HepG2 (cell line): ENCODE measurements around the gene FAM163B. TPM values are rescaled to one million over a fixed set of nuclear protein-coding genes. Genes with fewer than 3 reads are reported as not detected.

ENCODE experiments used
- ATF2 ChIP-seq: sonication (generic); formaldehyde crosslinking; IDR thresholded peaks from 2 replicates; pipeline ENCODE4 v1.4.0; 2020; ENCODE audit warnings: missing genetic modification reagents
- ERF ChIP-seq: IDR thresholded peaks from 2 replicates; pipeline ENCODE4 v1.6.1; 2018; ENCODE audit warnings: missing biosample characterization, missing genetic modification reagents
- JUND ChIP-seq: sonication (generic); formaldehyde crosslinking; IDR thresholded peaks from 2 replicates; pipeline ENCODE4 v1.8.0; 2022; ENCODE audit warnings: mild to moderate bottlenecking, missing genetic modification reagents
- MEIS1 ChIP-seq: sonication (generic); formaldehyde crosslinking; IDR thresholded peaks from 2 replicates; pipeline ENCODE4 v1.9.0; 2021; ENCODE audit warnings: mild to moderate bottlenecking, missing genetic modification reagents, moderate library complexity, borderline replicate concordance
- MLLT10 ChIP-seq: sonication (generic); formaldehyde crosslinking; IDR thresholded peaks from 2 replicates; pipeline ENCODE4 v1.4.0; 2020; ENCODE audit warnings: missing genetic modification reagents
- RBFOX2 ChIP-seq: fragments of 200-400 bp; formaldehyde crosslinking; IDR thresholded peaks from 2 replicates; pipeline ENCODE4 v1.6.1; 2017; ENCODE audit warnings: low read depth, mild to moderate bottlenecking, low read length
- SALL2 ChIP-seq: sonication (generic); formaldehyde crosslinking; IDR thresholded peaks from 2 replicates; pipeline ENCODE4 v1.8.1; 2023; ENCODE audit warnings: mild to moderate bottlenecking, missing genetic modification reagents, inconsistent platforms
- SAP130 ChIP-seq: IDR thresholded peaks from 2 replicates; pipeline ENCODE4 v1.6.1; 2016; ENCODE audit warnings: low read depth
- SIX1 ChIP-seq: sonication (generic); formaldehyde crosslinking; IDR thresholded peaks from 2 replicates; pipeline ENCODE4 v1.4.0; 2020; ENCODE audit warnings: missing genetic modification reagents, borderline replicate concordance
- SIX4 ChIP-seq: sonication (generic); formaldehyde crosslinking; IDR thresholded peaks from 2 replicates; pipeline ENCODE4 v1.4.0; 2020; ENCODE audit warnings: missing genetic modification reagents
- SMAD9 ChIP-seq: sonication (generic); formaldehyde crosslinking; IDR thresholded peaks from 2 replicates; pipeline ENCODE4 v1.5.1; 2020; ENCODE audit warnings: mild to moderate bottlenecking, missing genetic modification reagents
- TBL1XR1 ChIP-seq: fragments of 150-350 bp; IDR thresholded peaks from 2 replicates; pipeline ENCODE4 v1.6.1; 2014; ENCODE audit warnings: borderline replicate concordance, low read length; ENCODE audit not compliant: partially characterized antibody
- ZNF138 ChIP-seq: sonication (generic); formaldehyde crosslinking; IDR thresholded peaks from 2 replicates; pipeline ENCODE4 v1.5.0; 2020; ENCODE audit warnings: mild to moderate bottlenecking, low read depth, missing genetic modification reagents
- ZNF441 ChIP-seq: sonication (generic); formaldehyde crosslinking; IDR thresholded peaks from 2 replicates; pipeline ENCODE4 v1.7.0; 2021; ENCODE audit warnings: missing genetic modification reagents, borderline replicate concordance
- ZNF501 ChIP-seq: sonication (generic); formaldehyde crosslinking; IDR thresholded peaks from 2 replicates; pipeline ENCODE4 v1.5.1; 2020; ENCODE audit warnings: mild to moderate bottlenecking, moderate library complexity, missing genetic modification reagents
- ZNF619 ChIP-seq: sonication (generic); formaldehyde crosslinking; IDR thresholded peaks from 2 replicates; pipeline ENCODE4 v1.4.0; 2020; ENCODE audit warnings: mild to moderate bottlenecking, missing genetic modification reagents
- ZNF646 ChIP-seq: sonication (generic); formaldehyde crosslinking; IDR thresholded peaks from 2 replicates; pipeline ENCODE4 v1.9.0; 2021; ENCODE audit warnings: mild to moderate bottlenecking, missing genetic modification reagents
- ZNF780A ChIP-seq: sonication (generic); formaldehyde crosslinking; IDR thresholded peaks from 2 replicates; pipeline ENCODE4 v1.8.0; 2022; ENCODE audit warnings: mild to moderate bottlenecking, missing genetic modification reagents, moderate library complexity
- ZNF879 ChIP-seq: sonication (generic); formaldehyde crosslinking; IDR thresholded peaks from 2 replicates; pipeline ENCODE4 v1.8.1; 2023; ENCODE audit warnings: missing genetic modification reagents
- polyA plus RNA-seq, 8 experiments: library from polyadenylated mRNA; depleted of rRNA in 3 of 8; stranded (reverse) in 7 of 8; unstranded in 1 of 8; fragments of >200 nt; fragmentation: Illumina TruSeq in 4 of 8; extraction: Trizol in 4 of 8; gene quantifications; 2 replicates each; pipeline versions ENCODE4 v1.2.1 to v1.2.3, GENCODE V29; 2011 to 2016; ENCODE audit warnings: low read depth in 4 of 8, missing spikeins in 1 of 8, mixed read lengths in 1 of 8; ENCODE audit not compliant: insufficient read depth in 1 of 8
- total RNA-seq, 5 experiments: library from RNA; depleted of rRNA; stranded (reverse); fragments of >200 nt; fragmentation: Illumina TruSeq; extraction: Trizol; gene quantifications; 2 replicates each; pipeline ENCODE4 v1.2.3, GENCODE V29; 2016; ENCODE audit warnings: low read depth in 1 of 5
- TF ChIP-seq, protein P1 (sequence below): sonication (generic); formaldehyde crosslinking; IDR thresholded peaks from 2 replicates; pipeline ENCODE4 v1.4.0; 2020; ENCODE audit warnings: missing genetic modification reagents, borderline replicate concordance
- TF ChIP-seq, protein P2 (sequence below): sonication (generic); formaldehyde crosslinking; IDR thresholded peaks from 2 replicates; pipeline ENCODE4 v1.4.0; 2020; ENCODE audit warnings: mild to moderate bottlenecking, missing genetic modification reagents

The FAM163B gene
- total and polyA plus RNA-seq, 2 of the 13 experiments (the other 11 are each of a cell fraction or from before 2014, with no cell fraction given) = not detected

- TF ChIP-seq TBL1XR1 = no peak
- no peak for TF ChIP-seq SIX1
- peak; percentile 40; the same call in 1 of the 2 replicates for TF ChIP-seq SAP130 (CRISPR knock-in tag)
- no peak for TF ChIP-seq MEIS1 (CRISPR knock-in tag)
- TF ChIP-seq ZNF501 (CRISPR knock-in tag) = no peak
- TF ChIP-seq ZNF646 (CRISPR knock-in tag) = no peak
- TF ChIP-seq, protein P1, sequence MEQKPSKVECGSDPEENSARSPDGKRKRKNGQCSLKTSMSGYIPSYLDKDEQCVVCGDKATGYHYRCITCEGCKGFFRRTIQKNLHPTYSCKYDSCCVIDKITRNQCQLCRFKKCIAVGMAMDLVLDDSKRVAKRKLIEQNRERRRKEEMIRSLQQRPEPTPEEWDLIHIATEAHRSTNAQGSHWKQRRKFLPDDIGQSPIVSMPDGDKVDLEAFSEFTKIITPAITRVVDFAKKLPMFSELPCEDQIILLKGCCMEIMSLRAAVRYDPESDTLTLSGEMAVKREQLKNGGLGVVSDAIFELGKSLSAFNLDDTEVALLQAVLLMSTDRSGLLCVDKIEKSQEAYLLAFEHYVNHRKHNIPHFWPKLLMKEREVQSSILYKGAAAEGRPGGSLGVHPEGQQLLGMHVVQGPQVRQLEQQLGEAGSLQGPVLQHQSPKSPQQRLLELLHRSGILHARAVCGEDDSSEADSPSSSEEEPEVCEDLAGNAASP (CRISPR knock-in tag) = peak; percentile 50; the same call in 1 of the 2 replicates
- no peak for TF ChIP-seq ZNF879 (CRISPR knock-in tag)
- TF ChIP-seq, protein P2, sequence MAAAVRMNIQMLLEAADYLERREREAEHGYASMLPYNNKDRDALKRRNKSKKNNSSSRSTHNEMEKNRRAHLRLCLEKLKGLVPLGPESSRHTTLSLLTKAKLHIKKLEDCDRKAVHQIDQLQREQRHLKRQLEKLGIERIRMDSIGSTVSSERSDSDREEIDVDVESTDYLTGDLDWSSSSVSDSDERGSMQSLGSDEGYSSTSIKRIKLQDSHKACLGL = peak; percentile 69; the same call in 1 of the 2 replicates
- TF ChIP-seq ZNF619 (CRISPR knock-in tag) = no peak
- no peak for TF ChIP-seq SMAD9 (CRISPR knock-in tag)
- peak; percentile 79 for TF ChIP-seq ZNF441
- TF ChIP-seq SIX4 (CRISPR knock-in tag) = no peak
- TF ChIP-seq ATF2 (CRISPR knock-in tag) = no peak
- no peak for TF ChIP-seq ZNF138
- TF ChIP-seq MLLT10 (CRISPR knock-in tag) = no peak
- TF ChIP-seq ZNF780A (CRISPR knock-in tag) = no peak
- TF ChIP-seq SALL2 (CRISPR knock-in tag) = peak; percentile 46; the same call in 1 of the 2 replicates
- no peak for TF ChIP-seq RBFOX2
- no peak for TF ChIP-seq JUND (CRISPR knock-in tag)
- peak; percentile 76; the same call in 1 of the 2 replicates for TF ChIP-seq ERF
Observed at GRCh38 chr9:133609311-133610098, at the start of gene FAM163B (continued).
